Left renal cortex interstitium (tissue), 4 donors: ENCODE measurements around the gene CDK13. TPM values are rescaled to one million over a fixed set of nuclear protein-coding genes. Genes with fewer than 3 reads are reported as not detected.
"Not testable (repeated sequence)": the region's sequence is repeated elsewhere in the genome, so short reads cannot be mapped to it uniquely, and the experiment has no call there.

ENCODE experiments used
- DNase-seq, 4 donors: peaks; one replicate each; pipeline ENCODE4 v3.0.0-alpha.2; 2013; ENCODE audit warnings: low read depth in 4 of 4, low spot score in 2 of 4, missing footprints in 1 of 4
- polyA plus RNA-seq, 4 donors: library from polyadenylated mRNA; unstranded; fragments of 120-200 nt; gene quantifications; one replicate each; pipeline ENCODE4 v1.2.1, GENCODE V29; 2013; ENCODE audit not compliant: insufficient read length in 4 of 4

CDK13 gene
- polyA plus RNA-seq: 10 to 100 TPM; 45.6 to 83.8 (median 64.6) TPM

DNA sequence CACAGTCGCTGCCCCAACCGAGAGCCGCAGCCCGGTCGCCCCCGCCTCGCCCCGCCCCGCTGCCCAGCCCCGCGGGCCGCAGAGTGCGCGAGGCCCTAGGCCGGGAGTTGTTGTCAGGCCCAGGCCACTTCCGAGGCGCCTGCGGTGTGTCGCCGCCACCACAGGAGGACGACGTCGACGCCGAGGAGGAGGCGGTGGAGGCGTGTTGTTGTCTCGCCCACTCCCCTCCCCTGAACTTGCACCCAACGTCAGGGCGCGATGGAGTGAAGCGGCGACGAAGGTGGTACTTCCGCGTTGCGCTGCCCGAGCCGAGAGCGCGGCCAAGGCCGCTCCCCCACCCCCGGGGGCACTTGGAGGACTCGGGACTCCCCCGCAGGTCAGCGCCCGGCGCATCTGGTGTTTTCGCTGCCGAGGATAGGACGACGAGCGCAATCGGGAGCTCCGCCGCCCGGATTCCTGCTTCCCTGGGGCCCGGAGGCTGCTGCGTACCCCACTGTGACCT, at the start of gene CDK13:
Gene CDK13, plus strand, starts transcription at position 286 of the 502 bp plus-strand sequence. CDS start 386 bp downstream, outside the sequence.
- DNase-seq: peak in 2 of 4 donors; percentile 68 to 74

DNA sequence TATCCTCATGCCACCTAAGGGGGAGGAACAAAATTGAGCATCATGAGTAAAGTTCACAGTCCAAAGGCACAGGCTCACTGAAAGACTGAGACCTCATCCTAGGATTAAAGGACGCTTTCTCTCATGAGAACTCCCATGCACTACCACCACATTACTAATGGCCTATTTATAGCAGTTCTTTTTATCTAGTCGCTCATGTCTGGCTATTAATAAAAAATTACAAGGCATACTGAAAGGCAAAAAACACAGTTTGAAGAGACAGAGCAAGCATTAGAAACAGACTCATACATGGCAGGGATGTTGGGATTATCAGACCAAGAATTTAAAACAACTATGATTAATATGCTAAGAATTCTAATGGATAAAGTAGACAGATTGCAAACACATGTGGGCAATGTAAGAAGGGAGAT, 46.0 kb upstream of the CDK13 start:
- DNase-seq: no peak

DNA sequence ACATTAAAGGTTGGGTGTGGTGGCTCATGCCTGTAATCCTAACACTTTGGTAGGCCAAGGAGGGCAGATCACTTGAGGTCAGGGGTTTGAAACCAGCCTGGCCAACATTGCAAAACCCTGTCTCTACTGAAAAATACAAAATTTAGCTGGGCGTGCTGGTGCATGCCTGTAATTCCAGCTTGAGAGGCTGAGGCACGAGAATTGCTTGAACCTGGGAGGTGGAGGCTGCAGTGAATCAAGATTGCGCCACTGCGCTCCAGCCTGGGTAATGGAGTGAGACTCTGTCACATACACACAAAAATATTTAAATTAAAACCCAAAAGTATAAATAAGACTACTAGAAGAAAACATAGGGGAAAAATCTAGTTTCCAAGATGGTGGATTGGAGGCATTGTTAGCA, 41.9 kb upstream of the CDK13 start:
- no peak for DNase-seq

DNA sequence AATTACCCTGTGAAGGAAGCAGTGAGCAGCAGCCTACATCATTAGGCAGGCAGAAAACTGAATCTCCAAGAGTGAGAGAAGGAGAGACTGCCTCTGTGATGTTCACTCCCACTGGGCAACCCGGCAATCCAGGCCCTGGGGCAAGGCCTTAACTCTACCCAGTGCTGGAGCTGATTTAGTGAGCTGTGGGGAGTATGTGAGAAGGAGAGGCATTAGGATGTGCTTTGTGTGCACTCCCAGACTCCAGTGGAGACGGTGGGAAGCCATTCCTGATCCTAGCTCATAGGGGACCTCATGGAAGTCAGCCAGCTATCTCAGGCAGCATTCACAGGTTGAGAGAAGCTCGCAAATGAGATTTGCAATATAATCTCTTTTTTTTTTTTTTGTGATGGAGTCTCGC, 41.1 kb upstream of the CDK13 start:
- DNase-seq: no peak

DNA sequence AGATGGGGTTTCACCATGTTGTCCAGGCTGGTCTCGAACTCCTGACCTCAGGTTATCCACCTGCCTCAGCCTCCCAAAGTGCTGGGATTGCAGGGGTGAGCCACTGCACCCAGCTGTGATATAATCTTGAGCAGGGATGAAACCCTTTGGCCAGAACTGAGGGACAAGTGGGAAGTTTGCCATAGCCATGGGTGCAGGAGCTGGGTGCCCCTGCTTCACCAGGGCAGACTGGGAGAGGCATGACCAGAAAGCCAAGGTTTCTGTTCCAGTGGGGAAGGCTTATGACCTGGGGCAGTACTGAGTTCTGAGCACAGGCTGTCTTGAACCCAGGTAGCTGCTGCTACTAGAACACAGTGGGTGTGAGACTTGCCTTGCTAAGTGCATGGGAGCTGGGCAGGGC, 40.5 kb upstream of the CDK13 start:
- no peak for DNase-seq

DNA sequence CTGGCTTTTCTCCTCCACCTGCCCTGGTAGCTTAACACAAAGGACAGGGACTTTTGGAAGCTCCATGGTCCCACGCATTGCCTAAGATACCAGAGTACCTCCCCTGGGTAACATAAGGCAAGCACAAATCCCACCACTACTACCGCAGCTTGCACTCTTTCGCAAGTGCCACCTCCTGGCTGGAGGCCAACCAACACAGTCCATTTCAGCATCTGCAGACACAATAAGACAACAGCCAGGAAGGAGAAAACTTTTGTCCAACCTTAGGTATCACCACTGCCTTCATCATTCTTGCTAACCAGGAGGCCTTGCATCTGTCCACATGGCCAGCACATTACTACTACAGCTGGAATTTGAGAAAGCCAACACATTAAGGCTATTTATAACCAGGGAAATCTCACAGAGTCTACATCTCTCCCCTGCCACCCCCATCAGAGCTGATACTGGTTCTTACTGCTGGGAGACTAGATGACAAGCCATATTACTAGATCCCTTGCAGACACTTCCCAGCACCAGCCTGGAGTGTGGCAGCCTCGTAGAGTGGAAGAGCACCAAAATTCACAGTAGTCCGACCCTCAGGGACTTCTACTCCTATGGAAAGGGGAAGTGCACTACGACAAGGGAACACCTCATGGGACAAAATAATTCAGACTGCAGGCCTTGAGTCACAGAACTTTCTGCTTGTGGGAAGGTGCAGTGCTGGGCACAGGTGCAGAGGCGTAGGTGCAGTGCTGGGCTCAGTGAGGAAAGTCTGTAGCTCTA, 39.8 kb upstream of the CDK13 start:
- no peak for DNase-seq

DNA sequence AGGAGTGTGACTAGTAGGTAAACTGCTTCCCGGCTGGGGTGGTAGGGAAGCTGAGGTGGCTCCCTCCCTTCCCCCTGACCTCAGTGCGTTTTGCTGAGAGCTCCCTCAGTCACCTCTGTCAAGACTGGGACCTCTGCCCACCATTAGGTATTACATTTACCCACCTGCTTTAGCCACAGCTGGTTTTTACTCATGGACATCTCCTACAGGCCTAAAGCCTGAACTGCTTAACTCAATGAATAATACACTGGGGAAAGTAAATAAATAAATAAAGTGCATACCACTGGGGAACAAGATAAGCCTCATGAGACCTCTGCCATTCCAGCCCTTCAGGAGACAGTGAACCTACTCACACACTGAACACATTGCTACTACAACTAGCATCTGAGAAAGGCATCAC, 38.9 kb upstream of the CDK13 start:
- DNase-seq: no peak

DNA sequence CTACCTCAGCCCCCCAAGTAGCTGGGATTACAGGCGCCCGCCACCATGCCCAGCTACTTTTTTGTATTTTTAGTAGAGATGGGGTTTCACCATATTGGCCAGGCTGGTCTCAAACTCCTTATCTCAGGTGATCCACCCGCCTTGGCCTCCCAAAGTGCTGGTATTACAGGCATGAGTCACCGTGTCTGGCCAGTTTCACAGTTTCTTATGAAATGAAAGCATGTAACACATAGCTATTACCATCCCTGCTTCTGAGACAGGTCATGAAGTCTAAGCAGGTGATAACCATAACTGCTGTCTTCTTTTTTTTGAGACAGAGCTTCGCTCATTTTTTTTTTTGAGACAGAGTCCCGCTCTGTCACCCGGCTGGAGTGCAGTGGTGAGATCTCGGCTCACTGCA, 34.2 kb upstream of the CDK13 start:
- not testable (repeated sequence) for DNase-seq

DNA sequence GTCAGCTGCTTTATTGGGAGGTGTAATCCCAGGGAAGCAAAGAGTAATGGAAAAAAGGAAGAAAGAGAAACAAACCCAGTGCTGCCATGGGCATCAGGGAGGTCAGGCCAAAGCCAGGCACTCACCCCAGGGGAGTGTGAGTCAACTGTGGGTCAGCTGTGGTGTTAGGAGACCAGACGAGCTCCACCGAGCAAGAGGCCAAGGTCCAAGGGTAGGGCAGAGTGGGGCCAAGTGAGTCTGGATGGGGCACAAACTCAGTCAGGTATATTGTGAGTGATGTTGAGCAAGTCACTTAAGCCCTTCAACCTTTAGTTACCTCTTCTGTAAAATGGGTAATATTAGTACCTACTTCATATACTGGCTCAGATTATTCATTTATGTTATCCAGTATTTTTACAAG, 30.4 kb upstream of the CDK13 start:
- DNase-seq: no peak

DNA sequence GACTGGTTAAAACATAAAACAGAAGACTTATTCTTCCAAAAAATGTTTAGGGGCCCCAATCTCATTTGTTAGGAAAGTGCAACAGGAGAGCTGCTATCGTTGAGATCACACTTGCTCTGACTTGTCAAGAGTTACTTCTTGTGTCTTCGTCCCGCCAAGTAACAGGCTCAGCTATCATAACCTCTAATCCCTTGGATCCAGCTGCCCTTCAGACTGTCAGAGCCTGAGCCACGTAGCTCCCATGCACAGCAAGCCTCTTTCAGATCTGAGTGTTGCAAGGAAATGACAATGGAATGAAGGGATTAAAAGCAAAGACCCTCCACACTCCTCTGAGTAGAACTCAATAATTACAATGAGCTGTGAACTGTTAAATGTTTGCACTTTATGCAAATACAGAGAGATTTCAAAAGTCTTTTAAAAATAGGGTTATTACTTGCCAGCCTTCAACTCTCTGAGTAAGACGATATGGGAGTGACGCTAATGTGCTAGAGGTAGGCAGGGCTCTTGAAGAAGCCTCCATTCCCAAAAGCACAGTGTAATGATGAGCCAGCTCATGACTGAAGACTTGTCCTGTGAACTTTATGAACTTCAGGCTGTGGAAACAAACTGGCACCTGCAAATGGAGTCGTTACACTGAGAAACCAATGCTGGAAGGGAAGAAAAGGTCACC, 28.4 kb upstream of the CDK13 start:
- no peak for DNase-seq

DNA sequence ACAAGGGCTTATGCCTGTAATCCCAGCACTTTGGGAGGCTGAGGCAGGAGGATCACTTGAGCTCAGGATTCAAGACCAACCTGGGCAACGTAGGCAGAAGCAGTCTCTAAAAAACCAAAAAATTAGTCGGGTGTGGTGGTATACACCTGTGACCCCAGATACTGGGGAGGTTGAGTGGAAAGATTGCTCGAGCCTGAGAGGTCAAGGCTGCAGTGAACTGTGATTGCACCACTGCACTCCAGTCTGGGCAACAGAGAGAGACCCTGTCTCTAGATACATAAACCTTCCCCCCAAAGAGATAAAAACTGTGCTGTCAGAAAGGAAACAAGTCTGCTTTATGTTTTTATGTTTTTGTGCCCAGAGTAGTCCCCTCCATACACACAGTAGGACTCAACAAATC, 27.5 kb upstream of the CDK13 start:
- no peak for DNase-seq

DNA sequence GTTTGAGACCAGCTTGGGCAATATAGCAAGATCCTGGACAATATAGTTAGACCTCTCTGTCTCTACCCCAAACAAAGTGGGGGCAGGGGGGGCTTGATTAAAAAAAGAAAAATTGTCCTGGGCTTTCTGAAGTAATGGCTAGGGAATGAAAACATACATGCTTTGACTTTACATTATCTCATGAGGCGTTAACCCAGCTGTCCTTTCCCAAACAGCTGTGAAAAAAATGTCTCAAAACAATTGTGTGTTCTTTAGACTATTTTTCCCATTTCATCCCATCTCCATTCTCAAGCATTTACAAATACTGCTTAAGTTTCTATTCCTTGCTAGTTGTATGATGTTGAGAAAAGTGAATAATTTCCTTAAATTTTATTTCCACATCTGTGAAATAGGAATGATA, 27.0 kb upstream of the CDK13 start:
- no peak for DNase-seq

DNA sequence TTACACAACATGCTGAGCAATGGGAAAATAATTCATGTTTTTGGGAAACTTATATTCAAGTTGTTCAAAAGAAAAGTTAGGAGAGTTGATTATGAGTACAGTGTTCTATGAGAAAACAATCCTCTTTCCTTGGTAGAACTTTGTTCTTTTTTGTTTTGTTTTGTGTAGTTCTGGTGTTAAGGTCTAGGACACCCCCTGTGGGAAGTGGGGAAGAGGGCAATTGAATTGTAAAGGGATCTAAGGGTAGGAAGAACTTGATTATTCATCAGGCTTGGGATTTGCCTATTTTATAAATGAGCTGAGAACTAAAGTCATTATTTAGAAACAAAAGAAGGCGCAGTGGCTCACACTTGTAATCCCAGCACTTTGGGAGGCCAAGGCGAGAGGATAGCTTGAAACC, 25.9 kb upstream of the CDK13 start:
- DNase-seq: no peak

DNA sequence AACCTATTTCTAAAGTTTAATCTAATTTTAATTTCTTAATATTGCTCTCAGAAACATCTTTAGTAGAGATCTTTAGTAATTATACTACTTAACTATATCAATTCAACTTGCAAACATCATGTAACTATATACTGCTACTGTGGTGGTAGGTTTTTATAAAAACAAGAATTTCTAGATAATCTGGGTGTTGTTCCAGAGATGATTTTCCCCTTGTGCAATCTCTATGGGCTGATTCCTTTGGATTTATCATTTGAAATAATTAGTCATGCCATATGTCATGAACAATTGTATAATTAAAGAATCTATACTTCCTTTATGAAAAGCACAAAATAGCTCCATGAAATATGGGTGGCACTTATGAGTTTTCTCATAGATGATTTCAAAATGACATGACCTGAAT, 23.9 kb upstream of the CDK13 start:
- DNase-seq: no peak

DNA sequence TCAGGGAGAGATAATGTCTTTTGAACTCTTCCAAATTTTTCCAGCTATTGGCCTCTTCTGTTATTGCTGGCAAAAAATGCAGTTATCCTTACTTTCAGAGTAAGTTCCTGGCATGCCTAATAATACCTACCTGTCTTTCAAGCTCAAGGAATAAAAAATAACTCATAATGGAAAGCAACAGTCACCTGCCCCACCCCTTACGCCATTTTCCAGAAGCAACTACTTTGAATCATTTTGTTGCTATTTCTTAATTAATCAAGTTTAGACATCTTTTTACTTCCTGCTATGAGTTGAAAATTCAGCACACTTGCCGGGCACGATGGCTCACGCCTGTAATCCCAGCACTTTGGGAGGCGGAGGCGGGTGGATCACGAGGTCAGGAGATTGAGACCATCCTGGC, 23.0 kb upstream of the CDK13 start:
- no peak for DNase-seq

DNA sequence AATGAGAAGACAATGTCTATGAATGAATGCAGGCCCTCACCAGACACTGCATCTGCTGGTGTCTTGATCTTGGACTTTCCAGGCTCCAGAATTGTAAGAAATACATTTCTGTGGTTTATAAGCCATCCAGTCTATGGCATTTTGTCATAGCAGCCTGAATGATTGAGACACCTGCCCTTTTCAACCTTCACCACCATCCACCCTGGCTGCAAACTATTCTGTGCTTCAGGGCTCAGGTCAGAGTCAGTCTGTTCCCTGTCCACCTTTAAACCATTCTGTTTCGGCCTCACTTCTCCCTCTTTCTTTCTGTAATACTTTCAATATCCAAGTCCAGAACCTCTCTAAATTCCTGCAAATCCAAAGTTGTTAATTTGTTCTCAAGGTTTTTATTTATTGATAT, 15.9 kb upstream of the CDK13 start:
- no peak for DNase-seq

DNA sequence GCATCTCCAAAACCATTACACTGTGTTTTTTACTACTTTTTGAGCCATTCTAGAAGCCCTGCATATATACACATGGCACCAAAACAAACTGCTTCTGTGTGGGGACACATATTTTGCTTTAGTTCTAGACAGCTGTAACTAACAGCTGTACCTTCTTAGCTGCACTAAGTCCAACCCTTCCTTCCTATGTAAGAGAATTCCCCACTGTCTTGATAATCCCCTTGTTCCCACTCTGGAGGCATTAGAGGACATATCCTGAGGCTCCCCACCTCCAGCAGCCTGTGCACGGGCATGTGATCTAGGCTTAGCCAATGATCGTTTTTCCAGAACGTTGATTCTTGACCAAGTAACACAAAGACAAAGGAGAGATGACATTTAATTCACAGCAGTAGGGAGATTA, 13.3 kb upstream of the CDK13 start:
- DNase-seq: no peak

DNA sequence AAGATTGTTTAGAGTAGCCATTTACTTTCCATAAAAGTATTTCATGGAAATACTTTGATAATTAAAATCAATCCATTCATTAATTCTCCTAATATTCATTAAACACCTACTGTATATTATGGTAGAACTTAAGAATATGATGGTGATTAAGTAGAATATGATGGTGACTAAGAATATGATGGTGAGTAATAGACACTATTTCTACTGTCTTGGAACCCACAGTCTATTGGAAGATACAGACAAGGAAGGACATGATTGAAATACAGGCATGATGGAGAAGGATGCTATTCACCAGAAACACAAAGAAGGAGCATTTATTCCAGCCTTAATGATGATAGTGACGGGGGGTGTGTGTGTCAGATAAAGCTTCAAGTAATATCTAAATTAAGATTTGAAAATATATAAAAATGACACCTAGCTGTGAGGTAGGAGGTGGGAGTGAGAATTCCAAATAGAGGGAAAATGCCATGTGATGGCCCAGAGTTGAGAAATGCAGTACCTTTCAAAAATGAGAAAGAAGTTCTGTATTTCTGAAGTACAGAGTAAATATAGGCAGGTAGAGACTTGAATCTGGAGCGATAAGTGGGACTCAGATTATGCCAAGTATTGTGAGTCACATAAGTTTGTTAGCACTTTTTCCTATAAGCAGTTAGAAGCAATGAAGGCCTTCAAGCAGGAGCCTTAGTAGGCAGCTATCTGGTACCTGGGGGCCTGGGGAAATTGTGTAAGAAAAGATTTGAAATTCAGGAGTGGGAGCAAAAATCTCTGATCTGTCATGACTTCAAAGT, 12.5 kb upstream of the CDK13 start:
- DNase-seq: no peak

DNA sequence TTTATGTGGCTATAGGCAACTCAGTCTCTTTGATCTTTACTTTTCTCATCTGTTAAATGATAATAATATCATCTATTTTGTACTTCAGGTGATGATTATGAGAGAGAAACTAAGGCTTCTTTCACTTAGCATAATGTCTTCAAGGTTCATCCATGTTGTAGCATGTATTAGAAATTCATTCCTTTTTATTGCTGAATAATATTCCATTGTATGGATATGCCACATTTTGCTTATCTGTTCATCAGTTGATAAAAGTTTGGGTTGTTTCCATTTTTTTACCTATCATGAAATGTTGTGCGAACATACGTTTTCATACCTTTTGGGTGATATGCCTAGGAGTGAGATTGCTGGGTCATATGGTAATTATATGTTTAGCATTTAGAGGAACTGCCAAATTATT, 7.2 kb upstream of the CDK13 start:
- DNase-seq: no peak

DNA sequence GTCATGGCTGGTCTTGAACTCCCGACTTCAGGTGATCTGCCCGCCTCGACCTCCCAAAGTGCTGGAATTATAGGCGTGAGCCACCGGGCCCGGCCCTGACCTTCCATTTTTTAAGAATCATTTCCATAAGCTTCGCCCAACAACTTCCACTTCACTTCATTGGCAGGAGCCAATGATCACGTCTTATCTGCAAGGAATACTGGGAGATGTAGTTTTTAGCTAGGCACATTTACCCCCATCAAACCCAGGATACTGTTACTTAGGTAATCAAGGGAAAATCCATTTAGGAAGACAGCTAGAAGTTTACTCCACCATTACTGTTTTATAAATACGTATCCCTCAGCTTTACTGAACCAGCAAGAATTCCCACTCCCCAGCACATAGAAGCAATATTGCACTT, 3.4 kb upstream of the CDK13 start:
- no peak for DNase-seq

DNA sequence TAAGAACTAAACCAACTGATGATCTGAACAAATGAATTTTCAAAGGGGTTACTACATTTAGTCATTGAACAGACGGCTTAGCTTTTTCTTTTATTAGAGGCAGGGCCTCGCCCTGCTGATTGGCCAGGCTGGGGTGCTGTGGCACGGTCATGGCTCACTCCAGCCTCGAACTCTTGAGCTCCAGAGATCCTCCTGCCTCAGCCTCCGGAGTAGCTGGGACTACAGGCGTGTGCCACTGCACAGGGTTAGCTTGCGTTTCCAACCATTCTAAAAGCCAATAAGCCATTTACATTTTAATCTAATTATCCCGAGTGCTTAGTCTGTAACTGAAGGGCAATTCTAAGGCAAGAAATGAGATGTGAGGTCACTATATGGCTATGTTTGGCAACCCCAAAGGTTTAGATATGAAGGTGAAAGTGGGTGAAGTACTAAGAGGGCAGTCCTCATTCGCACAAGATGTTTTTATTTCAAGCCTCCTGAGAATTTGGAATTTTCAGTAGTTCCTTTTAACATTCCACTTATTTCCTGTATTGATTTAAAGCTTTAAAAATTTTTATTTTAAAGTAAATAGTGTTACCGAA, 1.6 kb upstream of the CDK13 start:
- no peak for DNase-seq
